ENCODE measurements around the gene SULT1C3. TPM values are rescaled to one million over a fixed set of nuclear protein-coding genes. Genes with fewer than 3 reads are reported as not detected.

SULT1C3 gene
- total and polyA plus RNA-seq, 2 of the 4 experiments (the other 2 are of a cell fraction): not detected

GRCh38 chr2:108220942-108221541 lies 18.7 kb upstream of the SULT1C3 start:
- DNase-seq (no peak), ATAC-seq (ENCODE audit: low read depth) (no peak)
- no peak overlapping the region for H2AFZ ChIP-seq (replicated peaks; ENCODE audit: low read length, poor library complexity)
- intact Hi-C loops (cut with micrococcal nuclease) (no loop called here), dilution Hi-C loops (cut with HindIII; ENCODE audit: low sequenced_read_pairs, unreplicated experiment) (no loop called here), in situ Hi-C loops (cut with MboI; ENCODE audit: low sequenced_read_pairs) (no loop called here)
- ChIA-PET POLR2A (ENCODE audit: unreplicated experiment) (no interaction called here), CTCF (no interaction called here)
- H4K8ac ChIP-seq (ENCODE audit: low read depth in 2 of 2, low read length in 2 of 2): no peak overlapping the region
- no peak overlapping the region for H3K23ac ChIP-seq (ENCODE audit: low read depth, low read length)
- H2BK15ac ChIP-seq (ENCODE audit: low read depth, low read length): no peak overlapping the region
- no peak overlapping the region for H4K91ac ChIP-seq (ENCODE audit: insufficient read depth, low read depth, low read length)
- no peak overlapping the region for H2AK5ac ChIP-seq (ENCODE audit: low read depth, low read length)
- no TSS peak for BruUV-seq (replicated peaks)
- H3K4me2 ChIP-seq (ENCODE audit: low read depth, low read length): no peak overlapping the region
- H4K5ac ChIP-seq (ENCODE audit: low read depth, low read length): no peak overlapping the region
- H2BK5ac ChIP-seq (ENCODE audit: low read depth, low read length, poor library complexity, severe bottlenecking): no peak overlapping the region
- H3K4me3 ChIP-seq (ENCODE audit: insufficient read depth, low read depth, low read length): no peak overlapping the region
- no peak for TF ChIP-seq USF2 (IDR thresholded peaks at IDR 0.05; ENCODE audit: low read depth, low read length)
- TF ChIP-seq CHD1 (IDR thresholded peaks at IDR 0.05; ENCODE audit: low read depth, low read length): no peak
- no peak for TF ChIP-seq MAFK (IDR thresholded peaks at IDR 0.05; ENCODE audit: low read depth, low read length)
- no peak for TF ChIP-seq RFX5 (IDR thresholded peaks at IDR 0.05; ENCODE audit: low read depth, low read length)
- TF ChIP-seq CEBPB (IDR thresholded peaks at IDR 0.05; ENCODE audit: low read depth, low read length): no peak
- TF ChIP-seq BHLHE40 (IDR thresholded peaks at IDR 0.05; ENCODE audit: low read depth, low read length): no peak
- TF ChIP-seq RCOR1 (IDR thresholded peaks at IDR 0.05; ENCODE audit: insufficient replicate concordance, low read length): no peak
- TF ChIP-seq SMC3 (IDR thresholded peaks at IDR 0.05; ENCODE audit: low read depth, low read length): no peak
- TF ChIP-seq FOS (IDR thresholded peaks at IDR 0.05; ENCODE audit: low read depth, low read length): no peak
- TF ChIP-seq RAD21 (IDR thresholded peaks at IDR 0.05; ENCODE audit: low read length): no peak
- TF ChIP-seq MAZ (IDR thresholded peaks at IDR 0.05; ENCODE audit: borderline replicate concordance, low read depth, low read length): no peak
- TF ChIP-seq CTCF (conservative IDR thresholded peaks at IDR 0.05; ENCODE audit: low read depth, low read length): no peak
- TF ChIP-seq MXI1 (IDR thresholded peaks at IDR 0.05; ENCODE audit: borderline replicate concordance, low read depth, low read length): no peak
- TF ChIP-seq NFE2L2 (IDR thresholded peaks at IDR 0.05; ENCODE audit: low read depth, low read length): no peak
- no peak for TF ChIP-seq ELK1 (IDR thresholded peaks at IDR 0.05; ENCODE audit: borderline replicate concordance, low read depth, low read length)
- no peak for TF ChIP-seq POLR2A (IDR thresholded peaks at IDR 0.05; ENCODE audit: low read depth, low read length)
- H3K56ac ChIP-seq (ENCODE audit: extremely low read depth, insufficient read depth, low read length): no peak overlapping the region
- no peak overlapping the region for H3K27ac ChIP-seq (ENCODE audit: insufficient read depth, low read length)
- H3K4ac ChIP-seq (ENCODE audit: low read depth, low read length): no peak overlapping the region
- no peaks in the 10 kb centered on the region for H3K27me3 ChIP-seq (ENCODE audit: control insufficient read depth, insufficient read depth, low read length)
- no peak overlapping the region for H3K18ac ChIP-seq (ENCODE audit: low read depth, low read length)
- no peaks in the 10 kb centered on the region for H3K4me1 ChIP-seq (ENCODE audit: control insufficient read depth, insufficient read depth, low read length)
- H3K9ac ChIP-seq (ENCODE audit: low read depth, low read length): no peak overlapping the region
- H3K36me3 ChIP-seq (ENCODE audit: control insufficient read depth, insufficient read depth, low read length): no peaks in the 10 kb centered on the region
- no CpG with 5 or more reads among the region's 4 CpGs for WGBS, 2 experiments (ENCODE audit: extremely low coverage in 2 of 2, insufficient read length in 1 of 2)
- H3K9me1 ChIP-seq (ENCODE audit: insufficient read depth, low read length): no peaks in the 10 kb centered on the region
- H2AK9ac ChIP-seq (replicated peaks; ENCODE audit: low read depth, low read length, poor library complexity): no peak overlapping the region
- no peaks in the 10 kb centered on the region for H3K79me1 ChIP-seq (ENCODE audit: low read depth in 1 of 2, low read length in 2 of 2)
- no peak overlapping the region for H3K14ac ChIP-seq (replicated peaks; ENCODE audit: low read depth, low read length)
- no peak overlapping the region for H2BK120ac ChIP-seq (ENCODE audit: low read depth, low read length)
- peaks cover 7% of the 10 kb centered on the region for H3K9me3 ChIP-seq (ENCODE audit: control insufficient read depth, insufficient read depth, low read length)
- no peaks in the 10 kb centered on the region for H4K20me1 ChIP-seq (ENCODE audit: insufficient read depth, low read length)
- no peak overlapping the region for H2BK20ac ChIP-seq (ENCODE audit: low read depth, low read length)

All from IMR-90 (cell line).